Epithelial cell of proximal tubule (primary cell): ENCODE data around the gene CCDC185. TPM values are rescaled to one million over a fixed set of nuclear protein-coding genes. Genes with fewer than 3 reads are reported as not detected.

ENCODE experiments used
- DNase-seq: peaks from one replicate; pipeline ENCODE4 v3.0.0-alpha.2; 2011; ENCODE audit warnings: low read depth
- H3K4me3 ChIP-seq: 2 replicates; pipeline ENCODE4 v1.5.1; 2011; ENCODE audit warnings: low read depth, mild to moderate bottlenecking, low read length
- CTCF ChIP-seq: conservative IDR thresholded peaks from 2 replicates; pipeline ENCODE4 v1.5.1; 2012; ENCODE audit warnings: low read depth, mild to moderate bottlenecking, low read length
- total RNA-seq: library from RNA; depleted of rRNA; stranded (reverse); fragments of >200 nt; gene quantifications from 2 replicates; pipeline ENCODE4 v1.2.3, GENCODE V29; 2015

CCDC185 gene
- total RNA-seq, 1 donor from 2014 or later, result not detected

DNA sequence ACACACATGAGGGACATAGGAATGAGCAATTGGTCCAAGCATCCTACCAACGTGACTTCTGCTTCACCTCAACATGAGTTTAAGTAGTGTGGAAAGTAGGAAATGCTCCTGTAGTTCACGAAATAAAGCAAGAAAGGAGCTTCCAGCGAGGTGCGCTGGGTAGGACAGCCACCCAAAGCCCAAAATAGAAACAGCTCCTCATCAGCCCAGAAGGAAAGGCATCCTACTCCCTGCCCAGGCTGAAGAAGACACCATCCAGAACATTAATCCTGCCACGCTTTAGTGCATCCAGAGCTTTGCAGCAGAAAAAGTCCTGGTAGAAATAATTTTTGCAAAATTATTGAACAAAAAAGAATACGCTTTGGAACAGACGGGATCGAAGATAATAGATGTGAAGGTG lies 25.9 kb downstream of the CCDC185 start:
- no peak overlapping the region for H3K4me3 ChIP-seq
- no peak for TF ChIP-seq CTCF
- no peak for DNase-seq

DNA sequence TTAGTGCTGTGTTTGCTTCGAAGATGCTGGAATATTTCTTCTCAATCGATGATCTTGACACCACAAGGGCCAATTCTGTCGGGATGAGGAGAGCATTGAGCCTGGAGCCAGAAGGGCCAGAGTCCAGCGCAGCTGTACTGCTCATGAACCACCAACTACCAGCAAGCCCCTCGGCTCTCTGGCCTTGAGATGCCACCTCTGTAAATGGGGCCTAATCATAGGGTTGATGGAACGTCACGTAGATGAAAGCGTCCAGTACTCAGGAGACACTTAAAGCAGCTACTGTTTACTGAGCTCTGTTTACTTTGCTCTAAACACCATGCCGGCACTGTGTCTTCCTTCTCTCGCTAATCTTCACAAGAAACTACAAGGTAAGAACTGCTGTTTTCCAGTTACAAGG lies 26.3 kb downstream of the CCDC185 start:
- no peak for DNase-seq
- no peak for TF ChIP-seq CTCF
- H3K4me3 ChIP-seq, result no peak overlapping the region

- no peak for DNase-seq
- no peak for TF ChIP-seq CTCF
- H3K4me3 ChIP-seq, result no peak overlapping the region
Observed at GRCh38 chr1:223421025-223421424, 27.8 kb downstream of the CCDC185 start.

DNA sequence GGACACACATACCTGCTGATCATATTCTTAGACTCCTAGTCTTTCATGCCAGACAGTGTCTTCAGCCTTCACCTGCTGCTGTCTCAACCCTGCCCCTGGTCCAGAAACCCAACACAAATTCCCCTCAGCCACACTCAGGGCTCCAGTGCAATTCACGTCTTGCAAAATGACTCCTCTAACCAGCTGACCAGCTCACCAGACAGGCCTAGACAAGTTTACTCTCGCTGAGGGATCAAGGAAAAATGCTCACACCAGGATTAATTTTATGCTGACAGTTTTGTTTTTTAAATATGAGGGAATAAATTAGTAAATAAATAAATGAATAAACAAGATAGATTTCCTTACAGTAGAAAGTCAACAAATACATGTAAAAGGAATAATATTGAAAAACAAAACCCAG lies 28.5 kb downstream of the CCDC185 start:
- DNase-seq, result no peak
- no peak overlapping the region for H3K4me3 ChIP-seq
- TF ChIP-seq CTCF, result no peak

- no peak for TF ChIP-seq CTCF
- no peak overlapping the region for H3K4me3 ChIP-seq
- no peak for DNase-seq
Observed at GRCh38 chr1:223422911-223423310, 29.7 kb downstream of the CCDC185 start.

GRCh38 chr1:223423641-223424233 lies 30.5 kb downstream of the CCDC185 start:
- H3K4me3 ChIP-seq, result no peak overlapping the region
- no peak for TF ChIP-seq CTCF
- DNase-seq, result no peak

DNA sequence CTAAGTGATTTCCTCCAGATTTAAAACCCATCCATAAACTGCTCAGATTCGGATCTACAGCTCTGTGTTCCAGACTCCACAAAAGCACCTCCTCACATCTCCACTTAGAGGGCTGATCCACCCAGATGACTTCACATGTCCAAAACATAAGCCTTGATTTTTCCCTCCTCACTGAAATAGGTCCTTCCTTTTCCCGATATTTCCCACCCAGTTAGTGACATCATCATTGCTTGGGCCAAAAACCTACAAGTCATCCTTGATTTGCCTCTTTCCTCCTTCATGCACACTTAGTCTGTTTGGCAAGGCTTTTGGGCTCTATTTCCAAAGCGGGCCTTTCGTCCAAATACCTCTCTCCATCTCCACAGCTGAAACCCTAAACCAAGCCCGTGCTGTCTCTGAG lies 32.3 kb downstream of the CCDC185 start:
- H3K4me3 ChIP-seq, result no peak overlapping the region
- DNase-seq, result no peak
- no peak for TF ChIP-seq CTCF
